Hematopoietic multipotent progenitor cell (in vitro differentiated cells): ENCODE measurements around the gene PCNX1. TPM values are rescaled to one million over a fixed set of nuclear protein-coding genes. Genes with fewer than 3 reads are reported as not detected.
"Not testable (repeated sequence)": the region's sequence is repeated elsewhere in the genome, so short reads cannot be mapped to it uniquely, and the experiment has no call there.

ENCODE experiments used
- DNase-seq, 3 donors: peaks; one replicate each; pipeline ENCODE4 v3.0.0-alpha.2; 2011 to 2015; ENCODE audit warnings: low read depth in 2 of 3, low spot score in 2 of 3
- total RNA-seq: library from RNA; depleted of rRNA; stranded (reverse); fragments of >200 nt; gene quantifications from one replicate; pipeline ENCODE4 v1.2.3, GENCODE V29; 2012

The PCNX1 gene
- total RNA-seq, 1 donor: 55.2 TPM

DNA sequence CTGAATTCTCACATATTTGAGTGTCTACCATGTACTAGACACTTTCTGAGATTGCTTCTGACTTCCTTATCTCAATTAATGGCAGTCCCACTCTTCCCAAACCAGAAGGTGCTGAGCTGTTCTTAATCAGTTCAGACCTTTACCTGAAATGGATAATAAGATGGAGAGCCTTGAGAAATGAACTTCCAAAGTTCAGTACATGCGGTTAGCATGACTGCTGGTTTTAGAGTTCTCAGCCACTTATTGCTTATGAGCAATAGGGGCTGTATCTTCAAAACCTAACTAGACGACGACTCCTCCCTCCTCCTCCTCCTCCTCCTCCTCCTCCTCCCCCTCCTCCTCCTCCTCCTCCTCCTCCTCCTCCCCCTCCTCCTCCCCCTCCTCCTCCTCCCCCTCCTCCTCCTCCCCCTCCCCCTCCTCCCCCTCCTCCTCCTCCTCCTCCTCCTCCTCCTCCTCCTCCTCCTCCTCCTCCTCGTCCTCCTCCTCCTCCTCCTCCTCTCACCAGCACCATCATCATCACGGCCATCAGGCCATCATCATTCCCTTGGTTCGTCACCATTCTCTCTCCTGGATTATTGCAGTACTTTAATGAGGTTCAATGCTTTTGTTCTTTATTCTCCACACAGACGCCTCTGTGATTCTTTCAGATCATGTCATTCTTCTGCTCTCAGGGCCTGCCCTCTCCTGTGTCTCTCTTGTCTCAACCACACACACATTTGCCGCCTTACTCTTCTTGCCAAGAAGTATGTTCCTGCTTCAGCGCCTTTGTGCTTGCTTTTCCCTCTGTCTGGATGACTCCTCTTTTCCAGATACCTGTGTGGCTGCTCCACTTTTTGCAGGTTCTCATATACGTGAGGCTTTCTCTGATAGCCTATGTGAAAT is 2.7 kb downstream of the PCNX1 start:
- no peak for DNase-seq

DNA sequence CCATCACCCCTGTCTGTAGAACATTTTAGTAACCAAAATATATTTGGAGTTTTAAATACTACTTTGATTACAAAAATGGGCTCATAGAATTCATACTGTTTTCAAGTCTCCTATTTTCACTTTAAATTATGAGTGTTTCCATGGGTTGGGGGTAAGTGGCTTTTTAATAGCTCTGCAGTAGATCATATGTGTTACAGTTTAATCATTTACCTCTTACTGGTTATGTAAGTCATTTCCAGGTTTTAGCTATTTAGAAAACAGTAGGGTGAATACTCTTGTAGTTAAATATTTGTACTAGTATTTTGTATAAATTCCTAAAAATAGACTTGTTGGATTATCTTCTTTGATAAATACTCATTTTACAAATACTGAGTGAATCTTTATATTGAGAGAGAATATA is 8.2 kb downstream of the PCNX1 start:
- no peak for DNase-seq

DNA sequence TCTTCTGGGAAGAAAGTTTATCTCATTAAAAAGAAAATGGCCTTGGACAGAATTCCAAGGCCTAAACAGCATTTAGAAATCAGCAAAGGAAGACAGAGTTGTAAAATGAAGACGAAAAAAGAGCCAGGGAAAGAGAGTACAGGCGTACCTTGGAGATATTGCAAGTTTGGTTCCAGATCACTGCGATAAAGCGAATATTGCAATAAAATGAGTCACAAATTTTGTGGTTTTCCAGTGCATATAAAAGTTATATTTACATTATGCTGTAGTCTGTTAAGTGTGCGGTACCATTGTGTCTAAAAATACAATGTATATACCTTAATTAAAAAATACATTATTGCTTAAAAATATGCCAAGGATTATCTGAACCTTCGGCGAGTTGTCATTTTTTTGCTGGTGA is 9.0 kb downstream of the PCNX1 start:
- no peak for DNase-seq

DNA sequence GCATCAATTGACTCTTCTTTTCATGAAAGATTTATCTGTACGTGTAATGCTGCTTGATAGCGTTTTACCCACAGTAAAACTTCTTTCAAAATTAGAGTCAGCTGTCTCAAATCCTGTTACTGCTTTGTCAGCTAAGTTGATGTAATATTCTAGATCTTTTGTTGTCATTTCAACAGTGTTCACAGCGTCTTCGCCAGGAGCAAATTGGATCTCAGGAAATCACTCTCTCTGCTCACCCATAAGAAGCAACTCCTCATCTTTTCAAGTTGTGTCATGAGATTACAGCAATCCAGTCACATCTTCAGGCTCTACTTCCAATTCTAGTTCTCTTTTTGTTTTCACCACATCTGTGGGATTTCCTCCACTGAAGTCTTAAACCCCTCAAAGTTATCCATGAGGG is 9.5 kb downstream of the PCNX1 start:
- DNase-seq: no peak

DNA sequence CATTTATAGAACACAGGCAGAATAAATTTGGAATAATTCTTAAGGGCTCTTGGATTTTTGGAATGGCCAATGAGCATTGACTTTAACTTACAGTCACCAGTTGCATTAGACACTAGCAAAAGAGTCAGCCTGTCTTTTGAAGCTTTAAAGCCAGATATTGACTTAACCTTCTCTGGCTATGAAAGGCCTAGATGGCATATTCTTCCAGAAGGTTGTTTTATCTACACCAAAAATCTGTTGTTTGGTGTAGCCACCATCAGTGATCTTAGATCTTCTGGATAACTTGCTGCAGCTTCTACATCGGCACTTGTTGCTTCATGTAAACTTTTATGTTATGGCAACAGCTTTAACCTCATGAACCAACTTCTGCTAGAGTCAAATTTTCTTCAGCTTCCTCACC is 10.4 kb downstream of the PCNX1 start:
- peak in 1 of 3 donors; percentile 14 for DNase-seq

DNA sequence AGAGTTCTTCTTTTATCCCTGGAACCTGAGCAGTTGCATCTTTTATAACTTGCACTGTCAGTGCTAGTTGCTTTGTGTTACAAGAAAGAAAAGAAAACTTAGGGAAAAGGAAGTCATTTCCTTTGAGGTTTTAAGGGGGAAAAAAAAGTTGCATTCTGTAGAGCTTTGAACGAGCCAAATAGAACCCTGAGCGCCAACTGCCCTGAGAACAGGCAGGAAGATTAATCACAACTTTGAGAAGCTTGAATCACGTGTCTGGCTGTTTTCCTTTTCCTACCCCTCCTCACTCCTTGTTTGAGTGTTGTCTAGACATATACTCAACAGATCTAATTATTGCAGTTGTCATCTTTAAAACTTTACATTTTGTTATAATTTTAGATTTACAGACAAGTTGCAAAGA is 12.5 kb downstream of the PCNX1 start:
- DNase-seq: peak in 2 of 3 donors; percentile 21 to 44

DNA sequence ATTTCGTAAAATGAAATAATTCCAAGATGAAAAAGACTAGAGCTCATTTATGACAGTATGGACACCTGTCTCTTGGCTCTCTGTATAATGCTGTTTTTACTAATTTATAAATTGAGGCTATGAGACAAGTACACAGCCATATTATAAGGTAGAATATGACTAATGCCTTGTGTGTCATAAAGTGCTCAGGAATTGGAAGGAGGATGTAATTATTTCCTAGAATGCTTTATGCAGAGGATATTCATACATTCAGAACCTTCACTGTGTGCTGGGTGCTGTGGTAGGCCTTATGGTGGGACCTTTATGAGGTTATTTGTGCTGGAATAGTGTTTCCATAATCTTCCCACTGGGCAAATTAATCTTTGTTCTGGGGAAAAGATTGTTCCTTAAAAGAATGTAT is 13.3 kb downstream of the PCNX1 start:
- DNase-seq: no peak

DNA sequence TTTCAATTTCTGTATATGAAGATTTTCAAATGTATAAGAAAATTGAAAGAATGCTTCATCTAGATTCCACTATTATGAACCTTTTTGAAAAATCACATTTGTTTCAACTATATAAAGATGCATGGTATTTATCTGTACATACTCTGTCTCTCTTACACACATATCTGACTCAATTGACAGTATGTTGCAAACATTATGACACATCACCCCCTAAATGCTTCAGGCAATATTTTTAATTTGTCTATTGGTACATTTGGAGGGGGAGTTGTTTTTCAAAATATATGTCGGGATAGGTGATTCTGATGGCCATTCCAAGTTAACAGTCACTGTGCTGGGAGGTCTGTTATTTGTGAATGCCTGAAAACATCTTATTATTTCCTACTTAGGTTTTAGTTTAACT is 14.4 kb downstream of the PCNX1 start:
- no peak for DNase-seq

DNA sequence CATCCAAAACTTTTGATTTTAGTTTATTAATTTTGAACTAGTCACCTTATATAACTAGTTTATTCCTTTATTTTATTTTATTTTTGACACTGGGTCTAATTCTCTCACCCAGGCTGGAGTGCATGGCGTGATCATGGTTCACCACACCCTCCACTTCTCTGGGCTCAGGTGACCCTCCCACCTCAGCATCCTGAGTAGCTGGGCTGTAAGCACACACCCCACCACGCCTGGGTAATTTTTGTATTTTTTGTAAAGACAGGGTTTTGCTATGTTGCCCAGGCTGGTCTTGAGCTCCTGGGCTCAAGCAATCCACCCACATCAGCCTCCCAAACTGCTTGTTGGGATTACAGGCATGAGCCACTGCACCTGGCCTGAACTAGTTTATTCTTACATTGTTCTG is 17.3 kb downstream of the PCNX1 start:
- DNase-seq: no peak

DNA sequence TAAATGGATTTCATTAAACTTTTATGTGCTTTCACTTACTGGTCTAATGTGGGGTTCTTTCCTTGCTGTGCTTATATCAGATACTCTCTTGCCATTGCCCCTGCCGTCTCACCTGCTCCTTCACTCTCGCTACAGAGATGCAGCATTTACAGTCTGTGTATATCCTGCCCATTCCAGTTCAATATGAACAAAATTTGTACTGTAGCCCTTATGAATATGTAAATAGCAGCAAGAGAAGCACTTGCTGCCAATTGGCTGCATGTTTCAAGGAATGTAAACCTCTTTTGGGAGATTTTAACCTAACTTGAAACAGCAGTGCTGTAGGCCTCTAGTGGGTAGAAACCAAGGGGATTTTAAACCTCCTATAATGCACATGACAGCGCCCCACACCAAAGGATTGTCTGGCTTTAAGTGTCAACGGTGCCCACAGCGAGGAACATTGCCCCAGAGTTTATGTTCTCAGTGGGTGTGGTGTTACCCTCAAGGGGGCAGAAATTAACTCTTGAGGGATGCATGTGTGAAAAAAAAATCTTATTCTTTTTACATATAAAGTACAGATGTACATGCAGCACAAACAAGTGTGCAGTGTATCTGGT is 19.1 kb downstream of the PCNX1 start:
- no peak for DNase-seq

DNA sequence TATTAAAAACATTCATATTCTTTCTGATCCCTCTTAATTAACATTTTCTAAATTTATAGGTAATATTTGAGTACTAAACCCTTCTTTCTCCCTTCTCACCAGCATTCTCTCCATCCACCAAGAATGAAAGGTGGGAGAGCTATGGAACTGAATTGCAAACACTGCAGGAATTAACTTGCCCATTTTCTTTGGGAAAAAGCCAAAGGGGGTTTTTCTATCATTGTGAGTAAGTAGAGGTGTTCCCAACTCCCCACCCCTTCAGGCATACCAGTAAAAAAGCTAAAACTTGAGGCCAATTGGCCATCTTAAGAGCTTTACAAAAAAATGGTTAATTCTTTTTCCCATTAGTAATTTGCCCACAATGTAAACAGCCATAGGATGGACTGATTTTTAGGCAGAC is 23.7 kb downstream of the PCNX1 start:
- DNase-seq: no peak

DNA sequence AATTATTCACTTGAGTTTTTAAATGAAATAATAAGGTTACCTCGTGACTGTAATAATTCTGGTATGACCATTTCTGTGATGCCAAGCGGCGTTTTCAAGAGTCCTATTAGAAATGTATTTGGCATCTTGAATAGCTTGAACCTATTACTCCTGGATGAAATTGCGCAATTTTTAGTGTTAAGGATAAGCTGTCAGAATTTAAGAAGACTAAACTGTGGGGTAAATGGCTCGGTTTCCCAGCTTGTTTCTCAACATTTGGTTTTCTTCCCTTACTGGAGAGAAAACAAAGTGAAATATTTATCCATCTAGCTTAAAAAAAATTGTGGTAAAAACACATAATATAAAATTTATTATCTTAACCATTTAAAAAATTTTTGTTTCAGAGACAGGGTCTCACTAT is 26.8 kb downstream of the PCNX1 start:
- DNase-seq: no peak

DNA sequence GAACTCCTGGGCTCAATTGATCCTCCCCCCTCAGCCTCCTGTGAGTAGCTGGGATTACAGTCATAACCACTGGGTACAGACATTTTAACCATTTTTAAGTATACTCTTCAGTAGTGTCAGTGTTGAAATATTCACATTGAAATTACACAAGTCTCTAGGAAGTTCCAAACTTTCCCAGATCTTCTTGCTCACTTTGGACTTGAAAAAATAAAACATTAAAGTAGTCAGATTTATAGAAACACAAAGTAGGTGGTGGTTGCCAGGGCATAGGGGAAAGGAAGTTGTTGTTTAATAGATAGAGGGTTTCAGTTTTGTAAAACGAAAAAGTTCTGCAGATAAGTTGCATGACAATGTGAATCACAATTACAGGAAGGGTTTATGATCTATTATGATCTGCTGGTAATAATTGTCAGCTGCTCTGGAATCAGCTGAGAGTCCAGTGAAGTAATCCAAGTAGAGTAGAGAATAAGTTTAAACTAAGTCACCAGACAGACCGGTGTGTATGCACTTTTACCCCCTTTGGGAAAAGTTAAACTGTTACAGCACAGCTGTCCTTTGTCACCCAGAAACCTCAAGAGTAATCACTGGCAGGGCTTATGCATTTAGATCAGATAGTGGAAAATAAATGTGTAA is 27.4 kb downstream of the PCNX1 start:
- DNase-seq: peak in 1 of 3 donors; percentile 29

DNA sequence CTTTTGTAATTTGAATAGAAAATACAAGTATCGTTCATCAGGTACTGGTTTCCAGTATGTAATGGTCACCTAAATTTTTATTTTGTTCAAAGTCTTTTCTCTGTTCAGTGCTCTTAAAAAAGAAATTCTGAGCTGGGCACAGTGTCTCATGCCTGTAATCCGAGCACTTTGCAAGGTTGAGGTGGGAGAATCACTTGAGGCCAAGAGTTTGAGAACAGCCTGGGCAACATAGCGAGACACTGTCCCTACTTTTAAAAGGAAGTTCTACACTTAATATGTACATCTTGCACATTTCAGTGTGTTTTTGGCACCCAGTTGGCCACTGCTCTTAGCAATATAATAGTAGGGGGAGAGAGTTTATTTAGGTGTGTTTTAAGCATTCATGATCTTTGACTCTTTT is 27.9 kb downstream of the PCNX1 start:
- no peak for DNase-seq

DNA sequence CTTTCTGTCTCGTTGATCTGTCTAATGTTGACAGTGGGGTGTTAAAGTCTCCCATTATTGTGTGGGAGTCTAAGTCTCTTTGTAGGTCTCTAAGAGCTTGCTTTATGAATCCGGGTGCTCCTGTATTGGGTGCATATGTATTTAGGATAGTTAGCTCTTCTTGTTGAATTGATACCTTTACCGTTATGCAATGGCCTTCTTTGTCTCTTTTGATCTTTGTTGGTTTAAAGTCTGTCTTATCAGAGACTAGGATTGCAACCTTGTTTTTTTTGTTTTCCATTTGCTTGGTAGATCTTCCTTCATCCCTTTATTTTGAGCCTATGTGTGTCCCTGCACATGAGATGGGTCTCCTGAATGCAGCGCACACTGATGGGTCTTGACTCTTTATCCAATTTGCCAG is 32.4 kb downstream of the PCNX1 start:
- not testable (repeated sequence) for DNase-seq

DNA sequence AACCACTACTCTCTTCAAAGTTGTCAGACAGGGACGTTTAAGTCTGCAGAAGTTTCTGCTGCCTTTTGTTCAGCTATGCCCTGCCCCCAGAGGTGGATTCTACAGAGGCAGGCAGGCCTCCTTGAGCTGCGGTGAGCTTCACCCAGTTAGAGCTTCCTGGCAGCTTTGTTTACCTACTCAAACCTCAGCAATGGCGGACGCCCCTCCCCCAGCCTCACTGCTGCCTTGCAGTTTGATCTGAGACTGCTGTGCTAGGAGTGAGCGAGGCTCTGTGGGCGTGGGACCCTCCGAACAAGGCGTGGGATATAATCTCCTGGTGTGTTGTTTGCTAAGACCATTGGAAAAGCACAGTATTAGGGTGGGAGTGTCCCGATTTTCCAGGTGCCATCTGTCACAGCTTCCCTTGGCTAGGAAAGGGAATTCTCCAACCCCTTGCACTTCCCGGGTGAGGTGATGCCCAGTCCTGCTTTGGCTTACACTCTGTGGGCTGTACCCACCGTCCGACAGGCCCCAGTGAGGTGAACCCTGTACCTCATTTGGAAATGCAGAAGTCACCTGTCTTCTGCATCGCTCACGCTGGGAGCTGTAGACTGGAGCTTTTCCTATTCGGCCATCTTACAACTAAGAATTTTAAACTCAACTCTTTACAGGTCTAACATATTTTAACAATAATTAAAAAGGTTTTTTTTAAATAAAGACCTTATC is 34.5 kb downstream of the PCNX1 start:
- not testable (repeated sequence) for DNase-seq

DNA sequence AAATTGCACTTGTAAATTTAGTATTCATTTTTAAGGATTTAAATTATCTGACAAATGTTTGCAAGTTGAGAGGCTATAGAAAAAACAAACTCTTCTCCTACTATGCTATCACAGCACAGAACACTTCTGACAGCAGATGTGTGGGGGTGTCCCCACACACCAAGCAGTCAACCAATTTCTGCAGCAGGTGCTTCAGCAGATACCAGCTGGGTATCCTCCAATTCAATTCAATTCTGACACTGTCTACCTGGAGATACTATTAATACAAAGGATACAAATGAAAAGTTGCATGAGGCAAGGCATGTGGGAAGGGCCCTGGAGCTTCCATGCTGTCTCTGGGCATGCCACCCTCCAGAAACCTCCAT is 35.1 kb downstream of the PCNX1 start:
- DNase-seq: no peak

DNA sequence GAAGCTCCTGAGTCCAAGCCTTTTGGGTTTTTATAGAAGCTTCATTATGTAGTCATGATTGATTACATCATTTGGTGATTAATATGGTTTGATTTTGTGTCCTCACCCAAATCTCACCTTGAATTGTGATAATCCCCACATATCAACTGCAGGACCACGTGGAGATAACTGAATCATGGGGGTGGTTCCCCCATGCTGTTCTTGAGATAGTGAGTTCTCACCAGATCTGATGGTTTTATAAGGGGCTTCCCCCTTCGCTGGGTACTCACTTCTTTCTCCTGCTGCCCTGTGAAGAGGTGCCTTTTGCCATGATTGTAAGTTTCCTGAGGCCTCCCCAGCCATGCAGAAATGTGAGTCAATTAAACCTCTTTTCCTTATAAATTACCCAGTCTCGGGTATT is 35.5 kb downstream of the PCNX1 start:
- DNase-seq: not testable (repeated sequence)

DNA sequence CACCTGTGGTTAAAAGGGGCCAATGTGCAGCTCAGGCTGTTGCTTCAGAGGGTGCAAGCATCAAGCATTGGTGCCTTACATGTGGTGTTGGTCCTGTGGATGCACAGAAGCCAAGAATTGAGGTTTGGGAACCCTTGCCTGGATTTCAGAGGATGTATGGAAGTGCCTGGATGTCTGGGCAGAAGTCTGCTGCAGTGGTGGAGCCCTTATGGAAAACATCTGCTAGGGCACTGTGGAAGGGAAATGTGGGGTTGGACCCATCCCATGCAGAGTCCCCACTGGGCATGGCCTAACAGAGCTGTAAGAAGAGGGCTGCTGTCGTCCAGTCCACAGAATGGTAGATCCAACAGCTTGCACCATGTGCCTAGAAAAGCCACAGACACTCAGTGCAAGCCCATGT is 36.6 kb downstream of the PCNX1 start:
- DNase-seq: no peak

DNA sequence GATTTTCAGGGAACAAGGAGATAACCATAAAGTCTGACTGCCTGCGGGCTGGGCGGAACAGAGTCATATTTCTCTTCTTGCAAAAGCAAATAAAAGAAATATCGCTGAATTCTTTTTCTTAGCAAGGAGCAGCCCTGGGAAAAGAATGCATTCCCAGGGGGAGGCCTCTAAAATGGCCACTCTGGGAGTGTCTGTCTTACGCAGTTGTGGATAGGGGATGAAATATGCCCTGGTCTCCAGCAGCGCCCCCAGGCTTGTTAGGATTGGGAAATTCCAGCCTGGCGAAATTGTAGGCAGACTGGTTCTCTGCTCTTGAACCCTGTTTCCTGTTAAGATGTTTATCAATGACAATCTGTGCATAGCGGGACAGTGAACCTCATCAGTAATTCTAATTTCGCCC is 40.5 kb downstream of the PCNX1 start:
- DNase-seq: peak in 1 of 3 donors; percentile 22

DNA sequence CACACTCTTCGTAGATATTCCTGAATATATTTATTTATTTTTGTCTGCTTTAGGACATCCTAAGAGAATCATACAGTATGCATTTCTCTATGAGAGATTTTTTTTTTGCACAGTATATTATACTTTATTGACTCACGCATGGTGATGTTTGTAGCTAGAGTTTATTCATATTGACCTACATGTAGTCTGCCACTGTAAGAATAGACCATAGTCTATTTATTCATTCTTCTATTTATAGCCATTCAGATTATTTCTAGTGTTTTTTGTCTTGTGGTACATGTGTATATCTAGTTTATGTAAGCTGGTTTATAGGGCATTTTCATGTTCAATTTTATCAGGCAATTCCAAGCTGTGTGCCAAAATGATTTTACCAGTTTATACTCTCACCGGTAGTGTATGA is 45.2 kb downstream of the PCNX1 start:
- DNase-seq: no peak
